DMS114 treated with DMSO at 0.1 percent for 48 hours (cell line): ENCODE measurements around the gene LHFPL2.

ENCODE experiments used
- DNase-seq: peaks from one replicate; lab custom pipeline; 2025; ENCODE audit not compliant: unreplicated experiment; lab: John Stamatoyannopoulos, UW

The LHFPL2 gene

GRCh38 chr5:78642701-78643100 lies 5.9 kb downstream of the LHFPL2 start:
- DNase-seq: no peak

- no peak for DNase-seq
These were observed 7.7 kb downstream of the LHFPL2 start for GRCh38 chr5:78640662-78641474.

GRCh38 chr5:78639791-78640190 lies 8.8 kb downstream of the LHFPL2 start:
- no peak for DNase-seq

GRCh38 chr5:78638973-78639669 lies 9.5 kb downstream of the LHFPL2 start:
- no peak for DNase-seq

GRCh38 chr5:78638423-78638822 lies 10.1 kb downstream of the LHFPL2 start:
- no peak for DNase-seq

GRCh38 chr5:78637468-78637867 lies 11.1 kb downstream of the LHFPL2 start:
- DNase-seq: no peak

- no peak for DNase-seq
These were observed 11.9 kb downstream of the LHFPL2 start for GRCh38 chr5:78636682-78637081.

GRCh38 chr5:78634634-78635033 lies 13.9 kb downstream of the LHFPL2 start:
- no peak for DNase-seq

- no peak for DNase-seq
These were observed 14.3 kb downstream of the LHFPL2 start for GRCh38 chr5:78634229-78634628.

GRCh38 chr5:78633700-78634099 lies 14.9 kb downstream of the LHFPL2 start:
- DNase-seq: no peak

GRCh38 chr5:78632467-78632866 lies 16.1 kb downstream of the LHFPL2 start:
- DNase-seq: no peak

- DNase-seq: no peak
These were observed 16.6 kb downstream of the LHFPL2 start for GRCh38 chr5:78631931-78632330.

- no peak for DNase-seq
These were observed 18.5 kb downstream of the LHFPL2 start for GRCh38 chr5:78630047-78630446.

- DNase-seq: no peak
These were observed 18.9 kb downstream of the LHFPL2 start for GRCh38 chr5:78629624-78630023.

- no peak for DNase-seq
These were observed 20.1 kb downstream of the LHFPL2 start for GRCh38 chr5:78628270-78628992.

GRCh38 chr5:78627766-78628165 lies 20.8 kb downstream of the LHFPL2 start:
- DNase-seq: no peak

GRCh38 chr5:78627175-78627574 lies 21.4 kb downstream of the LHFPL2 start:
- no peak for DNase-seq

GRCh38 chr5:78626009-78626571 lies 22.5 kb downstream of the LHFPL2 start:
- DNase-seq: no peak

GRCh38 chr5:78624992-78625391 lies 23.6 kb downstream of the LHFPL2 start:
- no peak for DNase-seq

- no peak for DNase-seq
These were observed 24.5 kb downstream of the LHFPL2 start for GRCh38 chr5:78624011-78624541.

GRCh38 chr5:78622302-78622971 lies 26.1 kb downstream of the LHFPL2 start:
- DNase-seq: no peak
